HUES48 (cell line): ENCODE results near the gene ZC3H12C.
A peak's percentile ranks its signal among the peaks of the same experiment; 100 is the strongest.

Experiments used
- H3K27ac ChIP-seq: one replicate; pipeline ENCODE4 v1.7.0; 2013; ENCODE audit warnings: low read depth, low read length, inconsistent platforms
- H3K27me3 ChIP-seq: 2 replicates; pipeline ENCODE4 v1.6.1; 2013; ENCODE audit warnings: mild to moderate bottlenecking, low read length; ENCODE audit not compliant: control insufficient read depth, insufficient read depth
- H3K36me3 ChIP-seq: 2 replicates; pipeline ENCODE4 v1.6.1; 2013; ENCODE audit warnings: low read length; ENCODE audit not compliant: control insufficient read depth, insufficient read depth
- H3K4me1 ChIP-seq: 2 replicates; pipeline ENCODE4 v1.6.1; 2013; ENCODE audit warnings: mild to moderate bottlenecking, low read length; ENCODE audit not compliant: control insufficient read depth, insufficient read depth
- H3K4me3 ChIP-seq: 2 replicates; pipeline ENCODE4 v1.5.1; 2013; ENCODE audit warnings: mild to moderate bottlenecking, low read depth, low read length
- H3K9ac ChIP-seq: 2 replicates; pipeline ENCODE4 v1.6.1; 2013; ENCODE audit warnings: mild to moderate bottlenecking, low read depth, low read length, moderate library complexity
- H3K9me3 ChIP-seq: 2 replicates; pipeline ENCODE4 v1.6.1; 2013; ENCODE audit warnings: low read length; ENCODE audit not compliant: control insufficient read depth, insufficient read depth

The ZC3H12C gene

GRCh38 chr11:110089617-110090282, 3.4 kb upstream of the ZC3H12C start:
- no peaks in the 10 kb centered on the region for H3K9me3 ChIP-seq
- H3K4me1 ChIP-seq: no peaks in the 10 kb centered on the region; the same call in 1 of the 2 replicates
- no peak overlapping the region for H3K4me3 ChIP-seq
- no peak overlapping the region for H3K9ac ChIP-seq
- no peaks in the 10 kb centered on the region for H3K36me3 ChIP-seq
- peaks cover 17% of the 10 kb centered on the region for H3K27me3 ChIP-seq
- no peak overlapping the region for H3K27ac ChIP-seq

GRCh38 chr11:110090466-110091026, 2.6 kb upstream of the ZC3H12C start:
- H3K4me1 ChIP-seq: peaks cover 5% of the 10 kb centered on the region; the same call in 1 of the 2 replicates
- peaks cover 17% of the 10 kb centered on the region for H3K27me3 ChIP-seq
- no peaks in the 10 kb centered on the region for H3K36me3 ChIP-seq
- H3K4me3 ChIP-seq: no peak overlapping the region
- no peak overlapping the region for H3K27ac ChIP-seq
- H3K9me3 ChIP-seq: no peaks in the 10 kb centered on the region
- no peak overlapping the region for H3K9ac ChIP-seq

- Histone ChIP-seq H3K27me3 (peaks cover 17% of the 10 kb centered on the region), H3K4me1 (peaks cover 5% of the 10 kb centered on the region; the same call in 1 of the 2 replicates), H3K27ac (peak overlapping the region; percentile 32), H3K9ac (peak overlapping the region; percentile 20; the same call in 1 of the 2 replicates), H3K9me3 (no peaks in the 10 kb centered on the region), H3K4me3 (peak overlapping the region; percentile 78), H3K36me3 (no peaks in the 10 kb centered on the region)
Observed at GRCh38 chr11:110092111-110092514, 1.1 kb upstream of the ZC3H12C start.

- no peaks in the 10 kb centered on the region for H3K36me3 ChIP-seq
- peak overlapping the region; percentile 78 for H3K4me3 ChIP-seq
- H3K9me3 ChIP-seq: no peaks in the 10 kb centered on the region
- peak overlapping the region; percentile 63; the same call in 1 of the 2 replicates for H3K9ac ChIP-seq
- H3K4me1 ChIP-seq: peaks cover 5% of the 10 kb centered on the region; the same call in 1 of the 2 replicates
- H3K27me3 ChIP-seq: peaks cover 17% of the 10 kb centered on the region
- peak overlapping the region; percentile 63 for H3K27ac ChIP-seq
Observed at GRCh38 chr11:110093407-110094297, 460 bp downstream of the ZC3H12C start.

- Histone ChIP-seq H3K36me3 (no peaks in the 10 kb centered on the region), H3K9me3 (no peaks in the 10 kb centered on the region), H3K4me1 (peaks cover 5% of the 10 kb centered on the region; the same call in 1 of the 2 replicates), H3K27ac (no peak overlapping the region), H3K4me3 (peak overlapping the region; percentile 78), H3K27me3 (peaks cover 17% of the 10 kb centered on the region), H3K9ac (no peak overlapping the region)
Observed at GRCh38 chr11:110094298-110095285, 1.4 kb downstream of the ZC3H12C start.

GRCh38 chr11:110095554-110095953, 2.4 kb downstream of the ZC3H12C start:
- no peak overlapping the region for H3K4me3 ChIP-seq
- no peaks in the 10 kb centered on the region for H3K9me3 ChIP-seq
- no peak overlapping the region for H3K9ac ChIP-seq
- H3K27ac ChIP-seq: no peak overlapping the region
- no peaks in the 10 kb centered on the region for H3K36me3 ChIP-seq
- peaks cover 17% of the 10 kb centered on the region for H3K27me3 ChIP-seq
- H3K4me1 ChIP-seq: peaks cover 5% of the 10 kb centered on the region; the same call in 1 of the 2 replicates

- Histone ChIP-seq H3K9ac (no peak overlapping the region), H3K9me3 (no peaks in the 10 kb centered on the region), H3K4me3 (no peak overlapping the region), H3K36me3 (no peaks in the 10 kb centered on the region), H3K27me3 (peaks cover 12% of the 10 kb centered on the region), H3K27ac (no peak overlapping the region), H3K4me1 (peaks cover 5% of the 10 kb centered on the region; the same call in 1 of the 2 replicates)
Observed at GRCh38 chr11:110096496-110096895, 3.3 kb downstream of the ZC3H12C start.

GRCh38 chr11:110097459-110098012, 4.3 kb downstream of the ZC3H12C start:
- Histone ChIP-seq H3K27ac (no peak overlapping the region), H3K4me3 (no peak overlapping the region)

GRCh38 chr11:110098645-110099044, 5.5 kb downstream of the ZC3H12C start:
- no peaks in the 10 kb centered on the region for H3K9me3 ChIP-seq
- H3K9ac ChIP-seq: no peak overlapping the region
- no peaks in the 10 kb centered on the region for H3K36me3 ChIP-seq
- no peak overlapping the region for H3K27ac ChIP-seq
- H3K4me1 ChIP-seq: peaks cover 5% of the 10 kb centered on the region; the same call in 1 of the 2 replicates
- H3K4me3 ChIP-seq: no peak overlapping the region
- peaks cover 6% of the 10 kb centered on the region; the same call in 1 of the 2 replicates for H3K27me3 ChIP-seq

More at GRCh38 chr11:110097459-110098012, 4.3 kb downstream of the ZC3H12C start:
- Histone ChIP-seq H3K27me3 (peaks cover 6% of the 10 kb centered on the region; the same call in 1 of the 2 replicates), H3K36me3 (no peaks in the 10 kb centered on the region), H3K9ac (no peak overlapping the region), H3K4me1 (peaks cover 5% of the 10 kb centered on the region; the same call in 1 of the 2 replicates), H3K9me3 (no peaks in the 10 kb centered on the region)
